Inferior parietal cortex (tissue), 1 donor: ENCODE results near the gene SLC39A11.
"Not testable (repeated sequence)": the region's sequence is repeated elsewhere in the genome, so short reads cannot be mapped to it uniquely, and the experiment has no call there.

Source experiments
- DNase-seq: peaks from one replicate; pipeline ENCODE4 v3.0.0-alpha.2; 2016; ENCODE audit errors: extremely low spot score

The SLC39A11 gene

GRCh38 chr17:72920513-72920912 is 172.0 kb downstream of the SLC39A11 start:
- DNase-seq = no peak

GRCh38 chr17:72916991-72917390 is 175.5 kb downstream of the SLC39A11 start:
- no peak for DNase-seq

GRCh38 chr17:72915625-72916081 is 176.8 kb downstream of the SLC39A11 start:
- DNase-seq = peak; percentile 65

- no peak for DNase-seq
These were observed 179.3 kb downstream of the SLC39A11 start for GRCh38 chr17:72913142-72913682.

- DNase-seq = no peak
These were observed 186.2 kb downstream of the SLC39A11 start for GRCh38 chr17:72906306-72906705.

- DNase-seq = no peak
These were observed 189.0 kb downstream of the SLC39A11 start for GRCh38 chr17:72903522-72903921.

GRCh38 chr17:72901657-72902056 is 190.8 kb downstream of the SLC39A11 start:
- no peak for DNase-seq

GRCh38 chr17:72901083-72901482 is 191.4 kb downstream of the SLC39A11 start:
- DNase-seq = no peak

GRCh38 chr17:72900654-72900971 is 191.9 kb downstream of the SLC39A11 start:
- DNase-seq = no peak

- DNase-seq = no peak
These were observed 193.8 kb downstream of the SLC39A11 start for GRCh38 chr17:72898725-72899124.

GRCh38 chr17:72896288-72896687 is 196.2 kb downstream of the SLC39A11 start:
- not testable (repeated sequence) for DNase-seq

- no peak for DNase-seq
These were observed 200.9 kb downstream of the SLC39A11 start for GRCh38 chr17:72891627-72892026.

- no peak for DNase-seq
These were observed 201.8 kb downstream of the SLC39A11 start for GRCh38 chr17:72890711-72891110.

GRCh38 chr17:72887917-72888316 is 204.6 kb downstream of the SLC39A11 start:
- DNase-seq = no peak

GRCh38 chr17:72887322-72887721 is 205.2 kb downstream of the SLC39A11 start:
- DNase-seq = no peak

GRCh38 chr17:72886622-72887021 is 205.9 kb downstream of the SLC39A11 start:
- no peak for DNase-seq

GRCh38 chr17:72884066-72884465 is 208.4 kb downstream of the SLC39A11 start:
- DNase-seq = peak; percentile 85

GRCh38 chr17:72883351-72883750 is 209.1 kb downstream of the SLC39A11 start:
- no peak for DNase-seq

GRCh38 chr17:72882426-72882825 is 210.1 kb downstream of the SLC39A11 start:
- no peak for DNase-seq

- DNase-seq = no peak
These were observed 212.6 kb downstream of the SLC39A11 start for GRCh38 chr17:72879877-72880276.

- no peak for DNase-seq
These were observed 213.4 kb downstream of the SLC39A11 start for GRCh38 chr17:72878975-72879660.

- DNase-seq = no peak
These were observed 215.1 kb downstream of the SLC39A11 start for GRCh38 chr17:72877348-72877747.

- DNase-seq = no peak
These were observed 216.1 kb downstream of the SLC39A11 start for GRCh38 chr17:72876413-72876812.

GRCh38 chr17:72875361-72875760 is 217.1 kb downstream of the SLC39A11 start:
- no peak for DNase-seq
